Activated naive CD8-positive, alpha-beta T cell treated with anti-CD3 and anti-CD28 coated beads, Interleukin-2, amount 50 U/mL, for 16 hours (primary cell): Measurements from ENCODE around the gene HK1.
A peak's percentile ranks its signal among the peaks of the same experiment; 100 is the strongest.

Experiments
- DNase-seq: peaks from one replicate; pipeline ENCODE4 v3.0.0-alpha.2; 2020; ENCODE audit warnings: low read depth, low spot score

HK1 gene

GRCh38 chr10:69403066-69403465 is 124.8 kb downstream of the HK1 start:
- DNase-seq, result no peak

- DNase-seq, result no peak
Observed at GRCh38 chr10:69403519-69403918, 125.2 kb downstream of the HK1 start.

- no peak for DNase-seq
Observed at GRCh38 chr10:69404786-69405185, 126.5 kb downstream of the HK1 start.

GRCh38 chr10:69405221-69405620 is 126.9 kb downstream of the HK1 start:
- no peak for DNase-seq

GRCh38 chr10:69406302-69406811 is 128.1 kb downstream of the HK1 start:
- DNase-seq, result no peak

GRCh38 chr10:69406816-69407580 is 128.7 kb downstream of the HK1 start:
- no peak for DNase-seq

- DNase-seq, result no peak
Observed at GRCh38 chr10:69407621-69408301, 129.5 kb downstream of the HK1 start.

- DNase-seq, result peak; percentile 69
Observed at GRCh38 chr10:69408318-69409175, 130.3 kb downstream of the HK1 start.

- no peak for DNase-seq
Observed at GRCh38 chr10:69409176-69409495, 130.8 kb downstream of the HK1 start.

GRCh38 chr10:69409968-69410367 is 131.7 kb downstream of the HK1 start:
- no peak for DNase-seq

- DNase-seq, result no peak
Observed at GRCh38 chr10:69410487-69410886, 132.2 kb downstream of the HK1 start.

GRCh38 chr10:69411476-69411875 is 133.2 kb downstream of the HK1 start:
- DNase-seq, result no peak

- no peak for DNase-seq
Observed at GRCh38 chr10:69412232-69412790, 134.0 kb downstream of the HK1 start.

GRCh38 chr10:69413221-69413865 is 135.0 kb downstream of the HK1 start:
- DNase-seq, result no peak

- DNase-seq, result no peak
Observed at GRCh38 chr10:69414036-69415018, 136.0 kb downstream of the HK1 start.

- no peak for DNase-seq
Observed at GRCh38 chr10:69415049-69415448, 136.8 kb downstream of the HK1 start.

GRCh38 chr10:69415951-69416350 is 137.7 kb downstream of the HK1 start:
- DNase-seq, result no peak

GRCh38 chr10:69416695-69417094 is 138.4 kb downstream of the HK1 start, which contains the start of gene TACR2:
TSS of gene TACR2 (minus strand) at chr10:69416918. CDS start at chr10:69416323, 595 bp downstream.
- no peak for DNase-seq

- DNase-seq, result no peak
Observed at GRCh38 chr10:69417542-69417941, 139.2 kb downstream of the HK1 start.
